ENCODE results near the gene C10orf95. TPM values are rescaled to one million over a fixed set of nuclear protein-coding genes. Genes with fewer than 3 reads are reported as not detected.
"Not testable (repeated sequence)": the region's sequence is repeated elsewhere in the genome, so short reads cannot be mapped to it uniquely, and the experiment has no call there.

Gene C10orf95, protein sequence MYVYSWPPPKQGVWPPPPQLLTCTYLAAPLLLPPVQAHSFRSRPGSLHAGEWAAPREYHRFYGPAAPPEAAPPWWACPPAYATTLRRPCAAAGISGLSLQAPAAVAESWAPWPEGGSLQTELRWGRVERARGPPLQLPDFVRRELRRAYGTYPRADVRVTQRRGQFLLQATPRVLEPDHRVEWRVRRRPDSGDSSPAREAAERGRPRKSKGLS
- total RNA-seq (2014; rRNA removed; shearing (Covaris generic)): not detected in 2 replicates

- no peak for DNase-seq (ENCODE audit: low read depth)
These were observed at the start of gene C10orf95 for GRCh38 chr10:102451105-102451969. C10orf95 (minus strand) TSS chr10:102451543; CDS start chr10:102451093, 450 bp downstream.

GRCh38 chr10:102500686-102501085 is 49.3 kb upstream of the C10orf95 start:
- DNase-seq (ENCODE audit: low read depth): not testable (repeated sequence)

DNA sequence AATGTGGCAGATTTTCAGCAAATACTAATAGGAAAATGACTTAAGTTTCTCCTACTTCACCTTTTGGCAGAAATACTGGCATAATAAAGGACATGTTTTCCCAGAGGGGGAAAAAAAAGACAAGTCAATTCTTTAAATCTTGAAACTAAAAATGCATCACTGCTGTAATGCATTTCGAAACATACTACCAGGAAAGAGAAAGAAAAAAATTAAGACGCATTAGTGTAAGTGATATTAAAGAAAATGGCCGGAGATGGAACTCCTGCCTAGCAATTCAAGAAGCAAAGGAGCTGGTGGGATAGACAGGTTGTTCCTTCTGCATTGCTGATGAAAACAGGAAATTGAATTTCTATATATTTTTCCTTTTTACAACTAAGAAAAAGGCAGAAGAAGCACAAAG is 48.0 kb upstream of the C10orf95 start:
- DNase-seq (ENCODE audit: low read depth): no peak

DNA sequence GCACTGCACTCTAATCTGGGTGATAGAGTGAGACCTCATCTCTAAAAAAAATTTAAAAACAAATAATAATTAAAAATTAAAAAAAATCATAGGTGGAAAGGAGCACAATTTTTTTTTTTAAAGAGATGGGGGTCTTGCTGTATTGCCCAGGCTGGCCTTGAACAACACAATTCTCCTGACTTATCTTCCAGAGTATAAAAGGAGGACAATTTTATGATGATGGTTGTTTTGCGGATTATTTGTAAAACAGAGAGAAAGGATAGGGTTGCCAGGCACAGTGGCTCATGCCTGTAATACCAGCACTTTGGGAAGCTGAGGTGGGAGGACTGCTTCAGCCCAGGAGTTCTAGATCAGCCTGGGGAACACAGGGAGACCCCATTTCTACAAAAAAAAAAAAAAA is 46.2 kb upstream of the C10orf95 start:
- no peak for DNase-seq (ENCODE audit: low read depth)

- no peak for DNase-seq (ENCODE audit: low read depth)
These were observed 42.4 kb upstream of the C10orf95 start for GRCh38 chr10:102493771-102494170.

- no peak for DNase-seq (ENCODE audit: low read depth)
These were observed 41.6 kb upstream of the C10orf95 start for GRCh38 chr10:102492983-102493382.

GRCh38 chr10:102492344-102492939 is 41.1 kb upstream of the C10orf95 start:
- no peak for DNase-seq (ENCODE audit: low read depth)

GRCh38 chr10:102491136-102491535 is 39.8 kb upstream of the C10orf95 start:
- DNase-seq (ENCODE audit: low read depth): no peak

DNA sequence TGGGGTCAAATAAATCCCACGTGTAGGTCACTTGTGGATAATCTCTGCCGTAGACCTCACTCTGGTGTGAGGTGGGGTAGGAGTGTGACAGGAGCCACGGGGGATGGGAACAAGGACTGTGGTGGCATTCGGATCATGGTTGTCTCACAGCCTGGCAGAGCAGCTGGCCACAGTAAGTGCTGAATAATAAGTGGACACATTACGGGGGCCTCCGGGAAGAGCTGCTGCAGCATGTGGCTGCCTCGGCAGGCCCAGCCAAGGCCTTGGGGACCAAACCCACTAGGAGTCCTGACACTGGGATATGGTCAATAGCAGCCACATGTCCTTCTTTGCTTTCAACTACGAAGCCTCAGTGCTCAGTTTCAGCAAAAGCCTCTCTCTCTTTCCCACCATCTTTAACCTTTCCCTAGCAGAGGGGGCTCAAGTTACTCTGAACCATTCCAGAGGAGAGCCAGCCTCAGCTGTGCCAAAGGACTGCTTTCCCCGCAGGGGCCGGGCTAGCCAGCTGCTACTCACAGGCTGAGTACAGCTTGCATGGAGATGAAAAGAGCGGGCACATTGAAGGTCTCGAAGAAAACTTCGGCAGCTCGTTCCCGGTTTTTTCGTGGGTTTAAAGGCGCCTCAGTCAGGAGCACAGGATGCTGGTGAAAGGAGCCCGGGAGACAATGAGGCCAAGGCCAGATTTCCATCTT is 33.9 kb upstream of the C10orf95 start:
- no peak for DNase-seq (ENCODE audit: low read depth)

GRCh38 chr10:102484021-102484420 is 32.7 kb upstream of the C10orf95 start:
- DNase-seq (ENCODE audit: low read depth): no peak

DNA sequence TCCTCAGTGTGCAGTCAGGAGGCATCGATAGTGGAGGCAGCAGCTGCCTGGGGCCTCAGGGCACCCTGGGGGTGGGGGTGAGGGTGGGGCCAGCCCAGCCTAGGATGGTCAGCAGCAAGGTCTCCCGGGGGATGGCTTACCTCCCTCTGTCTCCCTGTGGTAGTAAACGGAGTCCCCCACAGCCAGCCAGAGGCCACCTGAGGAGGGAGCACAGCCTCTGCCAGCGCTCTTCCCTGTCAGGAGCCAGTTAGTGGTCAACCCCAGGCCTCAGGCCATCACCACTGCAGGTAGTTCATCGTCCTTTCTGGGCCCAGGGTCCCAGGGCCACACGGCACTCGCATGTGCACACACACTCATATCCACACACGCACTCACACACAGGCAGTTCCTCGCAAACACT is 29.1 kb upstream of the C10orf95 start:
- DNase-seq (ENCODE audit: low read depth): no peak

DNA sequence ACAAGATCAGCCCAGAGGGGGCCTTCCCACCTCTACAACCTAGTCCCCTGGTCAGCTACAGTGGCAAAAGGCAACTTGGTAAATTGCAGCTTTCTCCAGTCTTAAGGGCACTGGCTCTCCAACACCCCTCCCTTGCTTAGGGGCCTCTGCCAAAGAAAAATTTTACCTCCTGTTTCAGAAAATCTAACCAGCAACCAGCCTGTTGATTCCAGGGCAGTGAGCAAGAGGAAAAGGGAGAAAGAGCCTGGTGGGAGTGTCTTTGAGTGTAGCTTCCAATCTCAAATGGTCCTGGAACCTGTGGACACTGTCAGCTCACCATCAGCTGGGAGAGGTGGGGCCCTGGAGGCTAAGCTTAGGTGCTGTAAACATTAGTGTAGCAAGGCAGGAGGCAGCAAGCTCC is 28.3 kb upstream of the C10orf95 start:
- peak; percentile 14 for DNase-seq (ENCODE audit: low read depth)

- no peak for DNase-seq (ENCODE audit: low read depth)
These were observed 25.3 kb upstream of the C10orf95 start for GRCh38 chr10:102476466-102477141.

- DNase-seq (ENCODE audit: low read depth): no peak
These were observed 24.2 kb upstream of the C10orf95 start for GRCh38 chr10:102475451-102476040.

GRCh38 chr10:102473445-102474331 is 22.3 kb upstream of the C10orf95 start:
- no peak for DNase-seq (ENCODE audit: low read depth)

DNA sequence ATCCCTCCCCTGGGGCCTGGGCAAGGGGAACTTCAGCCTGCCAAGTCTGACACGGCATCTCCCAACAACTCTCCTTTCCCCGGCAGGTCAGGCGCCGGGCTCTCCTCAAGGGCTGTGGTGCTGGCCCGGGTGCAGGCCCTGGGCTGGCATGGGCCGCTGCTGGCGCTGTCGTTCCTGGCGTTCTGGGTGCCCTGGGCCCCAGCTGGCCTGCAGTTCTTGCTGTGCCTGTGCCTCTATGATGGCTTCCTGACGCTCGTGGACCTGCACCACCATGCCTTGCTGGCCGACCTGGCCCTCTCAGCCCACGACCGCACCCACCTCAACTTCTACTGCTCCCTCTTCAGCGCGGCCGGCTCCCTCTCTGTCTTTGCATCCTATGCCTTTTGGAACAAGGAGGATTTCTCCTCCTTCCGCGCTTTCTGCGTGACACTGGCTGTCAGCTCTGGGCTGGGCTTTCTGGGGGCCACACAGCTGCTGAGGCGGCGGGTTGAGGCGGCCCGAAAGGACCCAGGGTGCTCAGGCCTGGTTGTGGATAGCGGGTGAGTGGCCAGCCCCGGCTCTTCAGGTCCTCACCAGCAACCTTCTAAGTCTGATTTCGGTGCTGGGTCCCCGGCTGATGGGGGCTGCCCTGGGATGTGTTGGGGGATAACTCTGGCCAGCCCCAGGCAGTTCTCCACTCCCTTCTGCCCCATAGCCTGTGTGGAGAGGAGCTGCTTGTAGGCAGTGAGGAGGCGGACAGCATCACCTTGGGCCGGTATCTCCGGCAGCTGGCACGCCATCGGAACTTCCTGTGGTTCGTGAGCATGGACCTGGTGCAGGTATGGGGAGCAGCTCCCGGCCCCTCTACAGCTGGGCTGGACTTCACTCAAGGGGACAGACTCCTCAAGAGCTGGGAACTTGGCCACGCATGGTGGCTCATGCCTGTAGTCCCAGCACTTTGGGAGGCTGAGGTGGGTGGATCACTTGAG is 19.5 kb upstream of the C10orf95 start:
- no peak for DNase-seq (ENCODE audit: low read depth)

GRCh38 chr10:102468683-102469082 is 17.3 kb upstream of the C10orf95 start:
- DNase-seq (ENCODE audit: low read depth): no peak

GRCh38 chr10:102467971-102468438 is 16.7 kb upstream of the C10orf95 start:
- no peak for DNase-seq (ENCODE audit: low read depth)

DNA sequence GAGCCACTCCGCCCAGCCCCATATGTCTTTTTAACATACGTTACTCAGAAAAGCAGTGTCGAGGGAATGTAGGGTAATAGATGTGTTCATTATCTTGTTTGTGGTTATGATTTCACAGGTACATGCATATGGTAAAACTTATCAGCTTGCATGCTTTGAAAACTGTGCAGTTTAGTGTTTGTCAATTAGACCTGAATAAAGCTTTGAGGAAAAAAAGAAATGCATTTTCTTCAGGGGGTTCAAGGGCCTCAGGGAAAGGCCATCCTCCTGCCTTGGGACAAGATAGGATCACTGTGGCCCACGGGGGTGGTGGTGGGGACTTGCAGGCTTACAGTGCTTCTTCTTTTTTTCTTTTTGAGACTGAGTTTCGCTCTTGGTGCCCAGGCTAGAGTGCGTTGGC is 16.0 kb upstream of the C10orf95 start:
- DNase-seq (ENCODE audit: low read depth): no peak

Data from M059J (cell line).